A673 (cell line): Measurements from ENCODE around the gene ARHGAP26. TPM values are rescaled to one million over a fixed set of nuclear protein-coding genes. Genes with fewer than 3 reads are reported as not detected.

Source experiments
- total RNA-seq: library from RNA; stranded (reverse); gene quantifications from 2 replicates; pipeline ENCODE4 v1.2.3, GENCODE V29; 2021

The ARHGAP26 gene
- total RNA-seq, 1 experiment from 2014 or later: 25.5 TPM

Other genes with a start within 250 kb of the ARHGAP26 start
- 0.71 and 2.3 TPM in 2 replicates for gene FGF1, start 84.3 kb upstream of the ARHGAP26 start, total RNA-seq